Chondrocyte (in vitro differentiated cells): ENCODE data around the gene KRTAP9-9. TPM values are rescaled to one million over a fixed set of nuclear protein-coding genes. Genes with fewer than 3 reads are reported as not detected.

Experiments
- DNase-seq: peaks from one replicate; pipeline ENCODE4 v3.0.0; 2021; ENCODE audit warnings: mixed read lengths, low spot score
- H3K27ac Mint-ChIP-seq: one replicate; pipeline ENCODE4 v1.8.0; 2021; ENCODE audit warnings: mild to moderate bottlenecking, moderate library complexity, mixed read lengths; ENCODE audit not compliant: unreplicated experiment
- H3K27me3 Mint-ChIP-seq: 2 replicates; pipeline ENCODE4 v1.8.0; 2021; ENCODE audit warnings: low read depth, mixed read lengths
- H3K36me3 Mint-ChIP-seq: 2 replicates; pipeline ENCODE4 v1.8.0; 2021; ENCODE audit warnings: low read depth, mixed read lengths
- H3K4me1 Mint-ChIP-seq: 2 replicates; pipeline ENCODE4 v1.8.0; 2021; ENCODE audit warnings: low read depth, mild to moderate bottlenecking, mixed read lengths
- H3K4me3 Mint-ChIP-seq: one replicate; pipeline ENCODE4 v1.8.0; 2021; ENCODE audit warnings: mild to moderate bottlenecking, moderate library complexity, mixed read lengths; ENCODE audit not compliant: unreplicated experiment
- H3K9me3 Mint-ChIP-seq: 2 replicates; pipeline ENCODE4 v1.8.0; 2021; ENCODE audit warnings: low read depth, mixed read lengths
- total RNA-seq: library from RNA; stranded (reverse); gene quantifications from 3 replicates; pipeline ENCODE4 v1.2.1, GENCODE V29; 2021
- TF ChIP-seq, protein P1 (sequence below): fragments of 200-600 bp; sonication (generic); IDR thresholded peaks from 2 replicates; pipeline ENCODE4 v1.5.0; 2021; ENCODE audit warnings: antibody characterized with exemption, mild to moderate bottlenecking, moderate library complexity

The KRTAP9-9 gene
- total RNA-seq, 1 donor from 2014 or later: not detected

DNA sequence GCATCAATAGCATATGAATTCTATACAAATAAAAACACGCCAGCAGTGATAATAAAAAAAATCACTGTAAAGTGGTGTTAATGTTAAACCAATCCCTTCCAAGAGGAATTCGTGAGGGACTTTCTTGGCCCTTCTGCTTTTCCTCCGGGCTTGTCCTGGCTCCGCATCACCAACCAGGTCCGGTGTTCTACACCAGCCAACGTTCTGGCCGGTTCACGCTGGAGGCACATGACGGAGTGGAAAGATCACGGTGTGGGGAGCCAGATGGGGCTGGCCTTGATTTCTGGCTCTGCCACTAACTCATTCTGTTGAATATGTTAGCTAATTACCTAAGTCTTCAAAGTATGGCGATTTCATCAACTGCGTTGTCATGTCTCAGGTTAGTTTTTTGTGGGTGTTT, 48.9 kb downstream of the KRTAP9-9 start:
- Mint-ChIP-seq H3K4me1 (peaks cover 17% of the 10 kb centered on the region), H3K36me3 (peaks cover 2% of the 10 kb centered on the region), H3K9me3 (peaks cover 6% of the 10 kb centered on the region), H3K27ac (no peak overlapping the region), H3K27me3 (no peaks in the 10 kb centered on the region), H3K4me3 (no peak overlapping the region)
- DNase-seq: no peak
- TF ChIP-seq, protein P1, sequence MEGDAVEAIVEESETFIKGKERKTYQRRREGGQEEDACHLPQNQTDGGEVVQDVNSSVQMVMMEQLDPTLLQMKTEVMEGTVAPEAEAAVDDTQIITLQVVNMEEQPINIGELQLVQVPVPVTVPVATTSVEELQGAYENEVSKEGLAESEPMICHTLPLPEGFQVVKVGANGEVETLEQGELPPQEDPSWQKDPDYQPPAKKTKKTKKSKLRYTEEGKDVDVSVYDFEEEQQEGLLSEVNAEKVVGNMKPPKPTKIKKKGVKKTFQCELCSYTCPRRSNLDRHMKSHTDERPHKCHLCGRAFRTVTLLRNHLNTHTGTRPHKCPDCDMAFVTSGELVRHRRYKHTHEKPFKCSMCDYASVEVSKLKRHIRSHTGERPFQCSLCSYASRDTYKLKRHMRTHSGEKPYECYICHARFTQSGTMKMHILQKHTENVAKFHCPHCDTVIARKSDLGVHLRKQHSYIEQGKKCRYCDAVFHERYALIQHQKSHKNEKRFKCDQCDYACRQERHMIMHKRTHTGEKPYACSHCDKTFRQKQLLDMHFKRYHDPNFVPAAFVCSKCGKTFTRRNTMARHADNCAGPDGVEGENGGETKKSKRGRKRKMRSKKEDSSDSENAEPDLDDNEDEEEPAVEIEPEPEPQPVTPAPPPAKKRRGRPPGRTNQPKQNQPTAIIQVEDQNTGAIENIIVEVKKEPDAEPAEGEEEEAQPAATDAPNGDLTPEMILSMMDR: no peak

Other genes with a start within 250 kb of the KRTAP9-9 start
- gene KRTAP3-1, start 246.3 kb upstream of the KRTAP9-9 start, total RNA-seq: not detected in 3 replicates
- gene KRTAP1-5, start 228.2 kb upstream of the KRTAP9-9 start, total RNA-seq: not detected in 3 replicates
- gene KRTAP1-4, start 225.2 kb upstream of the KRTAP9-9 start, total RNA-seq: not detected in 3 replicates
- not detected in 3 replicates for gene KRTAP1-3, start 220.5 kb upstream of the KRTAP9-9 start, total RNA-seq
- gene KRTAP1-1, start 213.9 kb upstream of the KRTAP9-9 start, total RNA-seq: not detected in 3 replicates
- gene KRTAP2-1, start 208.1 kb upstream of the KRTAP9-9 start, total RNA-seq: not detected in 3 replicates
- not detected in 3 replicates for gene KRTAP2-2, start 200.2 kb upstream of the KRTAP9-9 start, total RNA-seq
- gene KRTAP2-3, start 195.3 kb upstream of the KRTAP9-9 start, total RNA-seq: not detected in 3 replicates
- gene KRTAP2-4, start 189.5 kb upstream of the KRTAP9-9 start, total RNA-seq: not detected in 3 replicates
- not detected in 3 replicates for gene KRTAP4-7, start 171.2 kb upstream of the KRTAP9-9 start, total RNA-seq
- gene KRTAP4-8, start 157.2 kb upstream of the KRTAP9-9 start, total RNA-seq: not detected in 3 replicates
- not detected in 3 replicates for gene KRTAP4-16, start 153.2 kb upstream of the KRTAP9-9 start, total RNA-seq
- gene KRTAP4-9, start 150.0 kb upstream of the KRTAP9-9 start, total RNA-seq: not detected in 3 replicates
- gene KRTAP4-11, start 137.0 kb upstream of the KRTAP9-9 start, total RNA-seq: not detected in 3 replicates
- not detected in 3 replicates for gene KRTAP4-12, start 131.2 kb upstream of the KRTAP9-9 start, total RNA-seq
- not detected in 3 replicates for gene KRTAP4-6, start 114.8 kb upstream of the KRTAP9-9 start, total RNA-seq
- gene KRTAP4-5, start 105.6 kb upstream of the KRTAP9-9 start, total RNA-seq: not detected in 3 replicates
- gene KRTAP4-4, start 94.6 kb upstream of the KRTAP9-9 start, total RNA-seq: not detected in 3 replicates
- not detected in 3 replicates for gene KRTAP4-3, start 87.2 kb upstream of the KRTAP9-9 start, total RNA-seq
- not detected in 3 replicates for gene KRTAP4-2, start 77.2 kb upstream of the KRTAP9-9 start, total RNA-seq
- not detected in 3 replicates for gene KRTAP4-1, start 70.5 kb upstream of the KRTAP9-9 start, total RNA-seq
- not detected in 3 replicates for gene KRTAP9-1, start 65.5 kb upstream of the KRTAP9-9 start, total RNA-seq
- gene KRTAP9-2, start 28.7 kb upstream of the KRTAP9-9 start, total RNA-seq: not detected in 3 replicates
- not detected in 3 replicates for gene KRTAP9-3, start 22.9 kb upstream of the KRTAP9-9 start, total RNA-seq
- not detected in 3 replicates for gene KRTAP9-8, start 17.4 kb upstream of the KRTAP9-9 start, total RNA-seq
- not detected in 3 replicates for gene KRTAP9-4, start 5.7 kb upstream of the KRTAP9-9 start, total RNA-seq
- gene KRTAP9-6, start 10.0 kb downstream of the KRTAP9-9 start, total RNA-seq: not detected in 3 replicates
- gene KRTAP9-7, start 20.3 kb downstream of the KRTAP9-9 start, total RNA-seq: not detected in 3 replicates
- not detected in 3 replicates for gene KRTAP29-1, start 47.5 kb downstream of the KRTAP9-9 start, total RNA-seq
- not detected in 3 replicates for gene KRTAP16-1, start 53.9 kb downstream of the KRTAP9-9 start, total RNA-seq
- not detected in 3 replicates for gene KRTAP17-1, start 60.3 kb downstream of the KRTAP9-9 start, total RNA-seq
- gene KRT33A, start 95.4 kb downstream of the KRTAP9-9 start, total RNA-seq: not detected in 3 replicates
- not detected in 3 replicates for gene KRT33B, start 114.4 kb downstream of the KRTAP9-9 start, total RNA-seq
- not detected in 3 replicates for gene KRT34, start 126.9 kb downstream of the KRTAP9-9 start, total RNA-seq
- gene KRT31, start 142.2 kb downstream of the KRTAP9-9 start, total RNA-seq: not detected in 3 replicates
- gene KRT37, start 169.2 kb downstream of the KRTAP9-9 start, total RNA-seq: not detected in 3 replicates
- not detected in 3 replicates for gene KRT38, start 185.6 kb downstream of the KRTAP9-9 start, total RNA-seq
- not detected in 3 replicates for gene KRT32, start 212.0 kb downstream of the KRTAP9-9 start, total RNA-seq
- gene KRT35, start 225.8 kb downstream of the KRTAP9-9 start, total RNA-seq: not detected in 3 replicates
- gene KRT36, start 234.5 kb downstream of the KRTAP9-9 start, total RNA-seq: not detected in 3 replicates